ENCODE measurements around the gene PPP2R1B. TPM values are rescaled to one million over a fixed set of nuclear protein-coding genes. Genes with fewer than 3 reads are reported as not detected.

PPP2R1B gene
- total RNA-seq, 1 experiment from 2014 or later: 105 TPM

DNA sequence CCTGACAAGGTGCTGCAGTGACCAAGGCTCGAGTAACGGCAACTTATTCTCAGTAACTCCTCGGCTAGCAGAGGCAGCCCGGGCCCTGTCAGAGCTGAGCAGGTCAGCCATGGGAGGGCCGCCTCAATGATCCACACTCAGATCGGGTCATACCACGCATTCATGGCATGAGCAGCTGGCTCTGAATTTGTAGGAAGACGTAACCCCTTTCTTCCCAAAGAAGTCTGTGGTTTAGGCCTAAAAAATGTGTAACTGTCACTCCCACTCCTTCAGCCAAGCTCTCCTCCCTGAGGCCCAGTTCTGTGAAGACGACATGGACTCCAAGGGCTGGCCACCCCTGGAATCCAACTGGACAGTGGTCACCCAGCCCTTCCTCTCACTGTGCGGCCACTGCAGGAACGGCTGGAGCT is 30.0 kb downstream of the PPP2R1B start:
- Histone ChIP-seq H3K4me2 (ENCODE audit: insufficient read depth, insufficient read length, low read length) (no peak overlapping the region), H4K20me1 (ENCODE audit: control insufficient read depth, insufficient read depth, insufficient read length) (no peaks in the 10 kb centered on the region), H2BK5ac (ENCODE audit: insufficient read length, low read length) (no peak overlapping the region), H2AK5ac (ENCODE audit: insufficient read length, low read length) (no peak overlapping the region), H2BK12ac (ENCODE audit: insufficient read length, low read depth, low read length) (no peak overlapping the region), H4K5ac (ENCODE audit: insufficient read length, low read depth, low read length) (no peak overlapping the region), H3K14ac (ENCODE audit: insufficient read depth, low read length) (no peak overlapping the region), H3K56ac (ENCODE audit: insufficient read length, low read depth, low read length) (no peak overlapping the region), H4K8ac (replicated peaks; ENCODE audit: insufficient read length, low read depth, low read length) (no peak overlapping the region), H3T11ph (ENCODE audit: low read length) (no peak overlapping the region), H2BK20ac (ENCODE audit: low read depth, low read length, poor library complexity, severe bottlenecking) (no peak overlapping the region), H3K27ac (ENCODE audit: insufficient read length, low read depth, low read length) (no peak overlapping the region), H3K79me2 (ENCODE audit: insufficient read depth, low read length) (no peaks in the 10 kb centered on the region), H3K4me1 (ENCODE audit: insufficient read depth, low read length) (no peaks in the 10 kb centered on the region), H3K9ac (ENCODE audit: extremely low read depth, insufficient read length, low read length) (no peak overlapping the region), H2BK120ac (ENCODE audit: low read depth, low read length, poor library complexity, severe bottlenecking) (no peak overlapping the region), H3K23me2 (ENCODE audit: insufficient read length, low read depth, low read length, poor library complexity, severe bottlenecking) (no peaks in the 10 kb centered on the region), H3K27me3 (ENCODE audit: insufficient read depth, low read length) (no peaks in the 10 kb centered on the region), H4K91ac (ENCODE audit: insufficient read length, low read depth, low read length) (no peak overlapping the region), H3K4ac (ENCODE audit: low read depth, low read length) (no peak overlapping the region), H3K9me3 (ENCODE audit: control insufficient read depth, low read depth, low read length) (no peaks in the 10 kb centered on the region), H2BK15ac (ENCODE audit: low read depth, low read length) (no peak overlapping the region), H2AFZ (ENCODE audit: low read length) (no peak overlapping the region), H3K79me1 (ENCODE audit: insufficient read depth, low read depth, low read length, poor library complexity, severe bottlenecking) (no peaks in the 10 kb centered on the region), H3K23ac (ENCODE audit: insufficient read length, low read depth, low read length) (no peak overlapping the region), H3K18ac (ENCODE audit: insufficient read length, low read depth, low read length) (no peak overlapping the region)
- peak overlapping the region in 2 of 3 experiments; percentile 36 to 88; a peak in 3 of 7 replicates for H3K27ac Mint-ChIP-seq
- H3K36me3 Mint-ChIP-seq (ENCODE audit: insufficient read depth in 1 of 3, low read depth in 3 of 3): peaks cover 4 to 27% (median 12%) of the 10 kb centered on the region in 3 experiments; a peak in 5 of 7 replicates
- H3K9me3 Mint-ChIP-seq: no peaks in the 10 kb centered on the region
- peaks cover 20 to 48% of the 10 kb centered on the region in 2 experiments for H3K4me1 Mint-ChIP-seq
- DNase-seq: no peak
- H3K27me3 Mint-ChIP-seq (ENCODE audit: low read depth): no peaks in the 10 kb centered on the region; the same call in 1 of the 2 replicates
- WGBS (ENCODE audit: extremely low coverage, insufficient read length, low lambda C conversion rate): no CpG with 5 or more reads among the region's 11 CpGs
- H3K4me3 Mint-ChIP-seq: no peak overlapping the region
- TF ChIP-seq, protein P1, sequence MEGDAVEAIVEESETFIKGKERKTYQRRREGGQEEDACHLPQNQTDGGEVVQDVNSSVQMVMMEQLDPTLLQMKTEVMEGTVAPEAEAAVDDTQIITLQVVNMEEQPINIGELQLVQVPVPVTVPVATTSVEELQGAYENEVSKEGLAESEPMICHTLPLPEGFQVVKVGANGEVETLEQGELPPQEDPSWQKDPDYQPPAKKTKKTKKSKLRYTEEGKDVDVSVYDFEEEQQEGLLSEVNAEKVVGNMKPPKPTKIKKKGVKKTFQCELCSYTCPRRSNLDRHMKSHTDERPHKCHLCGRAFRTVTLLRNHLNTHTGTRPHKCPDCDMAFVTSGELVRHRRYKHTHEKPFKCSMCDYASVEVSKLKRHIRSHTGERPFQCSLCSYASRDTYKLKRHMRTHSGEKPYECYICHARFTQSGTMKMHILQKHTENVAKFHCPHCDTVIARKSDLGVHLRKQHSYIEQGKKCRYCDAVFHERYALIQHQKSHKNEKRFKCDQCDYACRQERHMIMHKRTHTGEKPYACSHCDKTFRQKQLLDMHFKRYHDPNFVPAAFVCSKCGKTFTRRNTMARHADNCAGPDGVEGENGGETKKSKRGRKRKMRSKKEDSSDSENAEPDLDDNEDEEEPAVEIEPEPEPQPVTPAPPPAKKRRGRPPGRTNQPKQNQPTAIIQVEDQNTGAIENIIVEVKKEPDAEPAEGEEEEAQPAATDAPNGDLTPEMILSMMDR (conservative IDR thresholded peaks at IDR 0.05): no peak
